CD8-positive, alpha-beta memory T cell (primary cell): Measurements from ENCODE around the gene EPN2. TPM values are rescaled to one million over a fixed set of nuclear protein-coding genes. Genes with fewer than 3 reads are reported as not detected.
A peak's percentile ranks its signal among the peaks of the same experiment; 100 is the strongest.

Experiments
- CTCF ChIA-PET: fragments of 350-600 bp; sonication (Branson Sonifier 250); formaldehyde crosslinking; loops from one replicate; lab custom pipeline; 2021; ENCODE audit warnings: antibody characterized with exemption; lab: Charles Lee
- POLR2A ChIA-PET: fragments of 350-600 bp; sonication (Branson Sonifier 250); formaldehyde crosslinking; loops from one replicate; lab custom pipeline; 2021; ENCODE audit warnings: antibody characterized with exemption; lab: Charles Lee
- DNase-seq, 5 donors: peaks; one replicate each; pipeline versions ENCODE4 v3.0.0 to v3.0.0-alpha.2; 2020 to 2022; ENCODE audit warnings: mixed read lengths in 1 of 5
- H3K27ac ChIP-seq: one replicate; pipeline ENCODE4 v1.7.0; 2013; ENCODE audit warnings: low read depth, mild to moderate bottlenecking, low read length, moderate library complexity
- H3K27me3 ChIP-seq: 2 replicates; pipeline ENCODE4 v1.7.0; 2013; ENCODE audit warnings: low read length, mild to moderate bottlenecking; ENCODE audit not compliant: insufficient read depth, poor library complexity, severe bottlenecking
- H3K36me3 ChIP-seq: 2 replicates; pipeline ENCODE4 v1.7.0; 2013; ENCODE audit warnings: mild to moderate bottlenecking, low read length, moderate library complexity; ENCODE audit not compliant: insufficient read depth
- H3K4me1 ChIP-seq: 2 replicates; pipeline ENCODE4 v1.7.0; 2013; ENCODE audit warnings: mild to moderate bottlenecking, low read length, moderate library complexity; ENCODE audit not compliant: insufficient read depth
- H3K4me3 ChIP-seq: 2 replicates; pipeline ENCODE4 v1.7.0; 2013; ENCODE audit warnings: mild to moderate bottlenecking, low read length
- H3K9me3 ChIP-seq: 2 replicates; pipeline ENCODE4 v1.7.0; 2013; ENCODE audit warnings: mild to moderate bottlenecking, low read length
- H3K27ac Mint-ChIP-seq, 8 donors: one replicate each; pipeline ENCODE4 v1.8.0; 2020 to 2021; ENCODE audit warnings: mixed read lengths in 8 of 8, mild to moderate bottlenecking in 6 of 8, inconsistent platforms in 3 of 8, moderate library complexity in 3 of 8
- H3K27me3 Mint-ChIP-seq, 2 donors: one replicate each; pipeline ENCODE4 v1.8.0; 2020 to 2021; ENCODE audit warnings: mixed read lengths in 2 of 2, mild to moderate bottlenecking in 1 of 2, moderate library complexity in 1 of 2
- H3K36me3 Mint-ChIP-seq, 3 donors: one replicate each; pipeline ENCODE4 v1.8.0; 2020 to 2021; ENCODE audit warnings: mixed read lengths in 3 of 3, inconsistent platforms in 1 of 3, mild to moderate bottlenecking in 1 of 3
- H3K4me1 Mint-ChIP-seq, 3 donors: one replicate each; pipeline ENCODE4 v1.8.0; 2020 to 2021; ENCODE audit warnings: mixed read lengths in 3 of 3, inconsistent platforms in 1 of 3, mild to moderate bottlenecking in 1 of 3
- H3K4me3 Mint-ChIP-seq, 7 donors: one replicate each; pipeline ENCODE4 v1.8.0; 2020 to 2021; ENCODE audit warnings: mixed read lengths in 7 of 7, mild to moderate bottlenecking in 6 of 7, moderate library complexity in 4 of 7, inconsistent platforms in 2 of 7
- H3K9me3 Mint-ChIP-seq, 5 donors: one replicate each; pipeline ENCODE4 v1.8.0; 2020 to 2022; ENCODE audit warnings: mixed read lengths in 5 of 5, mild to moderate bottlenecking in 3 of 5, moderate library complexity in 2 of 5, inconsistent platforms in 1 of 5
- polyA plus RNA-seq: library from polyadenylated mRNA; unstranded; fragments of 300-500 nt; fragmentation: Illumina TruSeq; gene quantifications from one replicate; pipeline ENCODE4 v1.2.3, GENCODE V29; 2021
- total RNA-seq, 2 experiments: library from RNA; stranded (reverse); gene quantifications; one replicate each; pipeline ENCODE4 v1.2.3, GENCODE V29; 2021

EPN2 gene
- total and polyA plus RNA-seq, 3 experiments from 2014 or later: 9.0 to 10.4 (median 9.7) TPM

GRCh38 chr17:19284005-19284959, 47.1 kb downstream of the EPN2 start:
- POLR2A ChIA-PET: no interaction called here
- peak overlapping the region in 6 of 7 donors; percentile 8 to 53 (median 46) for H3K4me3 Mint-ChIP-seq
- DNase-seq: no peak

GRCh38 chr17:19285213-19285900, 48.2 kb downstream of the EPN2 start:
- ChIA-PET CTCF (no interaction called here), POLR2A (no interaction called here)
- Histone ChIP-seq H3K4me1 (peaks cover 16% of the 10 kb centered on the region), H3K27ac (no peak overlapping the region), H3K36me3 (no peaks in the 10 kb centered on the region), H3K9me3 (no peaks in the 10 kb centered on the region), H3K4me3 (no peak overlapping the region), H3K27me3 (no peaks in the 10 kb centered on the region)
- peak overlapping the region in 3 of 7 donors; percentile 23 to 53 (median 45) for H3K4me3 Mint-ChIP-seq
- no peak overlapping the region for H3K27ac Mint-ChIP-seq
- H3K4me1 Mint-ChIP-seq: peaks cover 17 to 35% (median 23%) of the 10 kb centered on the region in 3 donors
- H3K36me3 Mint-ChIP-seq: peaks cover 0 to 3% (median 3%) of the 10 kb centered on the region in 3 donors
- no peaks in the 10 kb centered on the region for H3K9me3 Mint-ChIP-seq
- no peak for DNase-seq
- H3K27me3 Mint-ChIP-seq: peaks cover 0 to 3% of the 10 kb centered on the region in 2 donors

More at GRCh38 chr17:19284005-19284959, 47.1 kb downstream of the EPN2 start:
- H3K36me3 ChIP-seq: no peaks in the 10 kb centered on the region
- no peak overlapping the region for H3K27ac ChIP-seq
- H3K4me1 Mint-ChIP-seq: peaks cover 17 to 28% (median 18%) of the 10 kb centered on the region in 3 donors
- no peaks in the 10 kb centered on the region for H3K9me3 Mint-ChIP-seq
- peaks cover 0 to 3% (median 2%) of the 10 kb centered on the region in 3 donors for H3K36me3 Mint-ChIP-seq
- peak overlapping the region in 7 of 8 donors; percentile 35 to 88 (median 66) for H3K27ac Mint-ChIP-seq
- CTCF ChIA-PET: no interaction called here
- H3K27me3 Mint-ChIP-seq: peaks cover 0 to 3% of the 10 kb centered on the region in 2 donors
- H3K27me3 ChIP-seq: no peaks in the 10 kb centered on the region
- H3K4me3 ChIP-seq: no peak overlapping the region
- H3K4me1 ChIP-seq: peaks cover 16% of the 10 kb centered on the region
- H3K9me3 ChIP-seq: no peaks in the 10 kb centered on the region

GRCh38 chr17:19286751-19287341, 49.7 kb downstream of the EPN2 start:
- Histone ChIP-seq H3K27me3 (no peaks in the 10 kb centered on the region), H3K27ac (no peak overlapping the region), H3K4me1 (peaks cover 16% of the 10 kb centered on the region), H3K36me3 (no peaks in the 10 kb centered on the region), H3K4me3 (no peak overlapping the region), H3K9me3 (no peaks in the 10 kb centered on the region)
- H3K36me3 Mint-ChIP-seq: peaks cover 0 to 3% (median 3%) of the 10 kb centered on the region in 3 donors
- POLR2A ChIA-PET: no interaction called here
- H3K27me3 Mint-ChIP-seq: peaks cover 0 to 3% of the 10 kb centered on the region in 2 donors
- DNase-seq: no peak
- H3K4me1 Mint-ChIP-seq: peaks cover 17 to 35% (median 24%) of the 10 kb centered on the region in 3 donors
- no peak overlapping the region for H3K4me3 Mint-ChIP-seq
- CTCF ChIA-PET: interaction anchor here (1.2 kb wide), 1 partner anchor 76 kb away, joined by 3 read pairs; the partner anchor contains the start of gene B9D1
- peak overlapping the region in 1 of 8 donors; percentile 64 for H3K27ac Mint-ChIP-seq
- H3K9me3 Mint-ChIP-seq: no peaks in the 10 kb centered on the region

GRCh38 chr17:19287651-19288050, 50.5 kb downstream of the EPN2 start:
- H3K9me3 ChIP-seq: no peaks in the 10 kb centered on the region
- no peaks in the 10 kb centered on the region for H3K36me3 ChIP-seq
- no peaks in the 10 kb centered on the region for H3K27me3 ChIP-seq
- no peak overlapping the region for H3K27ac ChIP-seq
- Mint-ChIP-seq H3K27me3 (peaks cover 0 to 3% of the 10 kb centered on the region in 2 donors), H3K4me3 (no peak overlapping the region), H3K9me3 (no peaks in the 10 kb centered on the region), H3K36me3 (peaks cover 0 to 3% (median 3%) of the 10 kb centered on the region in 3 donors), H3K27ac (no peak overlapping the region), H3K4me1 (peaks cover 17 to 35% (median 24%) of the 10 kb centered on the region in 3 donors)
- DNase-seq: no peak
- POLR2A ChIA-PET: no interaction called here
- H3K4me3 ChIP-seq: no peak overlapping the region
- peaks cover 16% of the 10 kb centered on the region for H3K4me1 ChIP-seq
- CTCF ChIA-PET: no interaction called here

GRCh38 chr17:19288453-19288852, 51.3 kb downstream of the EPN2 start:
- no peak for DNase-seq
- Mint-ChIP-seq H3K27ac (no peak overlapping the region), H3K4me1 (peaks cover 17 to 30% (median 22%) of the 10 kb centered on the region in 3 donors), H3K9me3 (no peaks in the 10 kb centered on the region), H3K36me3 (peaks cover 0 to 3% (median 1%) of the 10 kb centered on the region in 3 donors), H3K4me3 (no peak overlapping the region), H3K27me3 (peaks cover 0 to 3% of the 10 kb centered on the region in 2 donors)
- Histone ChIP-seq H3K27me3 (no peaks in the 10 kb centered on the region), H3K9me3 (no peaks in the 10 kb centered on the region), H3K4me1 (peaks cover 16% of the 10 kb centered on the region), H3K36me3 (no peaks in the 10 kb centered on the region), H3K27ac (no peak overlapping the region), H3K4me3 (no peak overlapping the region)
- CTCF ChIA-PET: no interaction called here
- POLR2A ChIA-PET: no interaction called here

GRCh38 chr17:19290066-19290705, 53.0 kb downstream of the EPN2 start:
- Mint-ChIP-seq H3K4me3 (no peak overlapping the region), H3K27ac (no peak overlapping the region), H3K36me3 (peaks cover 0 to 3% (median 1%) of the 10 kb centered on the region in 3 donors), H3K4me1 (peaks cover under 1 to 14% (median 7%) of the 10 kb centered on the region in 3 donors), H3K27me3 (peaks cover 0 to 7% of the 10 kb centered on the region in 2 donors), H3K9me3 (no peaks in the 10 kb centered on the region)
- ChIA-PET POLR2A (interaction anchor here (0.6 kb wide), 1 partner anchor 62 kb away, joined by 9 read pairs; no protein-coding TSS in a partner anchor), CTCF (no interaction called here)
- DNase-seq: no peak
- H3K27me3 ChIP-seq: no peaks in the 10 kb centered on the region
- H3K9me3 ChIP-seq: no peaks in the 10 kb centered on the region
- H3K27ac ChIP-seq: no peak overlapping the region
- H3K4me3 ChIP-seq: no peak overlapping the region
- no peaks in the 10 kb centered on the region for H3K36me3 ChIP-seq
- peaks cover under 1% of the 10 kb centered on the region for H3K4me1 ChIP-seq

GRCh38 chr17:19291646-19292376, 54.6 kb downstream of the EPN2 start:
- no peak overlapping the region for H3K27ac ChIP-seq
- no peak for DNase-seq
- H3K9me3 ChIP-seq: no peaks in the 10 kb centered on the region
- POLR2A ChIA-PET: no interaction called here
- Mint-ChIP-seq H3K27me3 (peaks cover 0 to 7% of the 10 kb centered on the region in 2 donors), H3K4me1 (peaks cover 0 to 12% (median 7%) of the 10 kb centered on the region in 3 donors), H3K36me3 (peaks cover 0 to 3% (median 1%) of the 10 kb centered on the region in 3 donors), H3K27ac (no peak overlapping the region), H3K4me3 (no peak overlapping the region), H3K9me3 (no peaks in the 10 kb centered on the region)
- H3K4me1 ChIP-seq: no peaks in the 10 kb centered on the region
- no peak overlapping the region for H3K4me3 ChIP-seq
- no peaks in the 10 kb centered on the region for H3K36me3 ChIP-seq
- CTCF ChIA-PET: no interaction called here
- no peaks in the 10 kb centered on the region for H3K27me3 ChIP-seq
